Measurements from ENCODE around the gene HHIPL1. TPM values are rescaled to one million over a fixed set of nuclear protein-coding genes. Genes with fewer than 3 reads are reported as not detected.

Gene HHIPL1
- total and polyA plus RNA-seq, 2 of the 8 experiments (the other 6 are each of a cell fraction or from before 2014, with no cell fraction given): 1.5 to 2.6 TPM

GRCh38 chr14:99637624-99638023 lies 7.3 kb upstream of the HHIPL1 start (continued):
- no peak for TF ChIP-seq CHD7 (IDR thresholded peaks at IDR 0.05; ENCODE audit: insufficient replicate concordance, low read length)
- no peak for TF ChIP-seq SP1 (IDR thresholded peaks at IDR 0.05; ENCODE audit: low read depth, low read length)
- no peak for TF ChIP-seq JUND (IDR thresholded peaks at IDR 0.05; ENCODE audit: low read length)
- no peak for TF ChIP-seq KDM5A (IDR thresholded peaks at IDR 0.05; ENCODE audit: low read length)
- no peak for TF ChIP-seq FOSL1 (IDR thresholded peaks at IDR 0.05; ENCODE audit: insufficient read depth, low read depth, low read length)
- no peak for TF ChIP-seq ZNF274 (IDR thresholded peaks at IDR 0.05; ENCODE audit: borderline replicate concordance, extremely low read depth, low read length)
- TF ChIP-seq TEAD4 (IDR thresholded peaks at IDR 0.05; ENCODE audit: low read depth, low read length): no peak
- no peak for TF ChIP-seq SP4 (IDR thresholded peaks at IDR 0.05; ENCODE audit: low read length)
- TF ChIP-seq PHF8 (conservative IDR thresholded peaks at IDR 0.05; ENCODE audit: low read depth, low read length): no peak
- no peak for TF ChIP-seq CHD1 (IDR thresholded peaks at IDR 0.05; ENCODE audit: low read depth, low read length)
- TF ChIP-seq MAX (IDR thresholded peaks at IDR 0.05): no peak
- no peak for TF ChIP-seq HDAC6 (IDR thresholded peaks at IDR 0.05; ENCODE audit: low read depth, low read length)
- no peak for TF ChIP-seq RBBP5 (IDR thresholded peaks at IDR 0.05; ENCODE audit: borderline replicate concordance, low read depth, low read length)

Data from H1 (cell line).